HepG2 (cell line): Measurements from ENCODE around the gene UQCRHL. TPM values are rescaled to one million over a fixed set of nuclear protein-coding genes. Genes with fewer than 3 reads are reported as not detected.

Source experiments
- AKAP8 ChIP-seq: sonication (generic); formaldehyde crosslinking; IDR thresholded peaks from 2 replicates; pipeline ENCODE4 v1.5.1; 2020; ENCODE audit warnings: mild to moderate bottlenecking, missing genetic modification reagents
- BHLHE40 ChIP-seq: IDR thresholded peaks from 2 replicates; pipeline ENCODE4 v1.6.1; 2011; ENCODE audit warnings: low read length, improper control_type of control experiment
- ETV5 ChIP-seq: IDR thresholded peaks from 2 replicates; pipeline ENCODE4 v1.6.1; 2018; ENCODE audit warnings: missing biosample characterization, missing genetic modification reagents, inconsistent platforms, borderline replicate concordance
- GLI4 ChIP-seq: sonication (generic); formaldehyde crosslinking; IDR thresholded peaks from 2 replicates; pipeline ENCODE4 v1.5.1; 2020; ENCODE audit warnings: missing genetic modification reagents, mild to moderate bottlenecking, moderate library complexity, borderline replicate concordance
- HIC2 ChIP-seq: sonication (generic); formaldehyde crosslinking; IDR thresholded peaks from 2 replicates; pipeline ENCODE4 v1.9.0; 2022; ENCODE audit warnings: low read depth, missing genetic modification reagents
- HOXD1 ChIP-seq: sonication (generic); formaldehyde crosslinking; IDR thresholded peaks from 2 replicates; pipeline ENCODE4 v1.5.0; 2020; ENCODE audit warnings: missing genetic modification reagents
- LRRFIP1 ChIP-seq: sonication (generic); formaldehyde crosslinking; conservative IDR thresholded peaks from 2 replicates; pipeline ENCODE4 v1.4.0; 2020; ENCODE audit warnings: missing genetic modification reagents
- RAD51 ChIP-seq: fragments of 450-650 bp; IDR thresholded peaks from 2 replicates; pipeline ENCODE4 v1.6.1; 2016; ENCODE audit warnings: borderline replicate concordance
- ZBTB10 ChIP-seq: sonication (generic); formaldehyde crosslinking; IDR thresholded peaks from 2 replicates; pipeline ENCODE4 v1.4.0; 2020; ENCODE audit warnings: missing genetic modification reagents, borderline replicate concordance
- ZHX2 ChIP-seq, 2 experiments: sonication (generic) in 1 of 2; formaldehyde crosslinking in 1 of 2; IDR thresholded peaks; 2 replicates each; pipeline versions ENCODE4 v1.6.1 to v1.9.0; 2014 to 2022; ENCODE audit warnings: antibody characterized with exemption in 1 of 2, borderline replicate concordance in 1 of 2, inconsistent platforms in 1 of 2, low read depth in 1 of 2, missing genetic modification reagents in 1 of 2
- ZNF256 ChIP-seq: sonication (generic); formaldehyde crosslinking; conservative IDR thresholded peaks from 2 replicates; pipeline ENCODE4 v1.4.0; 2020; ENCODE audit warnings: missing genetic modification reagents
- ZNF598 ChIP-seq: sonication (generic); formaldehyde crosslinking; IDR thresholded peaks from 2 replicates; pipeline ENCODE4 v1.5.1; 2020; ENCODE audit warnings: mild to moderate bottlenecking, missing genetic modification reagents, borderline replicate concordance
- ZNF713 ChIP-seq: sonication (generic); formaldehyde crosslinking; IDR thresholded peaks from 2 replicates; pipeline ENCODE4 v1.4.0; 2020; ENCODE audit warnings: mild to moderate bottlenecking, missing genetic modification reagents
- polyA plus RNA-seq, 8 experiments: library from polyadenylated mRNA; depleted of rRNA in 3 of 8; stranded (reverse) in 7 of 8; unstranded in 1 of 8; fragments of >200 nt; fragmentation: Illumina TruSeq in 4 of 8; extraction: Trizol in 4 of 8; gene quantifications; 2 replicates each; pipeline versions ENCODE4 v1.2.1 to v1.2.3, GENCODE V29; 2011 to 2016; ENCODE audit warnings: low read depth in 4 of 8, missing spikeins in 1 of 8, mixed read lengths in 1 of 8; ENCODE audit not compliant: insufficient read depth in 1 of 8
- total RNA-seq, 5 experiments: library from RNA; depleted of rRNA; stranded (reverse); fragments of >200 nt; fragmentation: Illumina TruSeq; extraction: Trizol; gene quantifications; 2 replicates each; pipeline ENCODE4 v1.2.3, GENCODE V29; 2016; ENCODE audit warnings: low read depth in 1 of 5

The UQCRHL gene
- total and polyA plus RNA-seq, 2 of the 13 experiments (the other 11 are each of a cell fraction or from before 2014, with no cell fraction given), result 1.8 to 2.3 TPM

GRCh38 chr1:15834406-15835204, 27.2 kb upstream of the UQCRHL start (continued):
- TF ChIP-seq ZHX2 (IDR thresholded peaks at IDR 0.05; ENCODE audit: low read depth) (peak; percentile 96), ZHX2 (CRISPR knock-in tag; IDR thresholded peaks at IDR 0.05; ENCODE audit: borderline replicate concordance) (peak; percentile 89), GLI4 (no peak), ZNF598 (CRISPR knock-in tag) (no peak; the same call in 1 of the 2 replicates), ZNF256 (CRISPR knock-in tag) (peak; percentile 46), HOXD1 (CRISPR knock-in tag) (peak; percentile 73), LRRFIP1 (CRISPR knock-in tag) (no peak; the same call in 1 of the 2 replicates), BHLHE40 (no peak; the same call in none of the 2 replicates), ZBTB10 (no peak), ETV5 (CRISPR knock-in tag) (peak; percentile 5; the same call in 1 of the 2 replicates), AKAP8 (no peak; the same call in 1 of the 2 replicates), ZNF713 (CRISPR knock-in tag) (0 out of 2 replicates have a peak, but pooled peaks have one; percentile 29), RAD51 (no peak), HIC2 (CRISPR knock-in tag) (no peak)
